Ectodermal cell (in vitro differentiated cells): ENCODE results near the gene PAK1IP1.
"Not testable (repeated sequence)": the region's sequence is repeated elsewhere in the genome, so short reads cannot be mapped to it uniquely, and the experiment has no call there.

Source experiments
- H3K27ac ChIP-seq: 2 replicates; pipeline ENCODE4 v1.7.0; 2013; ENCODE audit warnings: mild to moderate bottlenecking, low read depth, low read length; ENCODE audit not compliant: insufficient read depth, poor library complexity, severe bottlenecking
- H3K27me3 ChIP-seq: 2 replicates; pipeline ENCODE4 v1.7.0; 2013; ENCODE audit warnings: mild to moderate bottlenecking, low read length; ENCODE audit not compliant: insufficient read depth, control insufficient read depth, poor library complexity, severe bottlenecking
- H3K36me3 ChIP-seq: one replicate; pipeline ENCODE4 v1.7.0; 2013; ENCODE audit warnings: low read length; ENCODE audit not compliant: control insufficient read depth, insufficient read depth
- H3K4me1 ChIP-seq: one replicate; pipeline ENCODE4 v1.7.0; 2013; ENCODE audit warnings: low read length; ENCODE audit not compliant: control insufficient read depth, insufficient read depth
- H3K4me3 ChIP-seq: 2 replicates; pipeline ENCODE4 v1.7.0; 2013; ENCODE audit warnings: low read depth, low read length, control low read depth; ENCODE audit not compliant: insufficient read depth
- H3K9me3 ChIP-seq: 2 replicates; pipeline ENCODE4 v1.7.0; 2013; ENCODE audit warnings: mild to moderate bottlenecking, low read length, moderate library complexity; ENCODE audit not compliant: control insufficient read depth
- WGBS, 2 experiments: methylation state at CpG; one replicate each; pipeline ENCODE4 v1.1.7; 2013; ENCODE audit warnings: missing lambda C conversion rate in 2 of 2; 5-methylcytosine and 5-hydroxymethylcytosine counted together

The PAK1IP1 gene

DNA sequence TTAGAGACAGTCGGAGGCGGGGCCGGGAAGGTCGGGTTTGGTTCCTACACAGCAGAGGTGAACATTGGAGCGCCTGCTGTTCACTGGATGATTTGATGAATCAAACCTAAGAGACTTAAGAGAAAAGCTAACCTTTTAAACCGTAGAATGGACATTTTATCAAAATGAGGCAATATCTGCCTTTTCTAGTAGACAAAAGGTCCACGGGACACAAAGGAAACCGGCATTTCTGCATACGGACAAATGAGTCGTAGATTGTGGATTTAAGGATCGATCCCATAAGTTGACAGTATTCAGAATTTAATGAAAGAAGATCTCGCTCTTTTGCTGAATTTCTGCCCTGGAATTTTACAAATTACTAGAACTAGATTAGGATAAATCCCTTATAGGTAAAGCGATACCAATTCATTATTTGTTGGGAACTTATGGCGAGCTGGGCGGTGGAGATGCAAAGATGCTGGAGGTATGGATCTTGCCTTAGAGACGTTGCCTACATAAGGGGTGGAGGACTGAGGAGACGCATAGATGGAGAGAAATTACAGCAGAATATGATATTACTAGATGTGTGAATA is 400 bp downstream of the PAK1IP1 start:
- Histone ChIP-seq H3K9me3 (no peaks in the 10 kb centered on the region), H3K4me3 (peak overlapping the region; percentile 96), H3K36me3 (no peaks in the 10 kb centered on the region), H3K27ac (peak overlapping the region; percentile 99), H3K4me1 (peaks cover 21% of the 10 kb centered on the region), H3K27me3 (no peaks in the 10 kb centered on the region)
- 1% methylated on average over 17 of the region's 17 CpGs for WGBS, 2 experiments

DNA sequence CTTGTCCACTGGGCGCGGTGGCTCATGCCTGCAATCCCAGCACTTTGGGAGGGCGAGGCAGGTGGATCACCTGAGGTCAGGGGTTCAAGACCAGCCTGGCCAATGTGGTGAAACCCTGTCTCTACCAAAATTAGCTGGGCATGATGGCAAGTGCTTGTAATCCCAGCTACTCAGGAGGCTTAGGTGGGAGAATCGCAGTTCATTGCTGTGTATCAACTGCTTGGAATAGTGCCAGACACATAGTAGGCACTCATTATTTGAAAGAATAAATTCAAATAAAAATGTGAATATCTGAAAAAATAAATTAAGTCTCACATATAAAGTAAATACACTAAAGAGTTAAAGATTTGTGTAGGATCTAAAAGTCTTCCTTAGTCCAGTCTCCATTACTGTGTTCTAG is 1.9 kb downstream of the PAK1IP1 start:
- Histone ChIP-seq H3K36me3 (no peaks in the 10 kb centered on the region), H3K9me3 (no peaks in the 10 kb centered on the region), H3K27ac (no peak overlapping the region), H3K4me1 (peaks cover 11% of the 10 kb centered on the region), H3K27me3 (no peaks in the 10 kb centered on the region), H3K4me3 (no peak overlapping the region)
- 94 to 97% methylated on average over 4 of the region's 4 CpGs for WGBS, 2 experiments

DNA sequence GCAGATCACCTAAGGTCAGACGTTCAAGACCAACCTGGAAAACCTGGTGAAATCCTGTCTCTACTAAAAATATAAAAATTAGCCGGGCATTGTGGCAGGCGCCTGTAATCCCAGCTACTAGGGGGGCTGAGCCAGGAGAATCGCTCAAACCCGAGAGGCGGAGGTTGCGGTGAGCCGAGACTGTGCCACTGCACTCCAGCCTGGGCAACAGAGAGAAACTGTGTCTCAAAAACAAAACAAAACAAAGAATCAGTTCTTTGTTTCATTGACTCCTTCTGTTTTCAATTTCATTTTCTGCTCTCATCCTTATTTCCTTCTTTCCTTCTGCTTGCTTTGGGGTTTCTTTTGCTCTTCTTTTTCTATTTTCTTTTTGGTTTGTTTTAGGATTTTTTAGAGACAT is 19.2 kb downstream of the PAK1IP1 start:
- no peaks in the 10 kb centered on the region for H3K27me3 ChIP-seq
- no peaks in the 10 kb centered on the region for H3K4me1 ChIP-seq
- no peaks in the 10 kb centered on the region for H3K9me3 ChIP-seq
- WGBS, 2 experiments, result 87 to 91% methylated on average over 8 of the region's 8 CpGs
- peaks cover 4% of the 10 kb centered on the region for H3K36me3 ChIP-seq
- H3K27ac ChIP-seq, result no peak overlapping the region
- no peak overlapping the region for H3K4me3 ChIP-seq

DNA sequence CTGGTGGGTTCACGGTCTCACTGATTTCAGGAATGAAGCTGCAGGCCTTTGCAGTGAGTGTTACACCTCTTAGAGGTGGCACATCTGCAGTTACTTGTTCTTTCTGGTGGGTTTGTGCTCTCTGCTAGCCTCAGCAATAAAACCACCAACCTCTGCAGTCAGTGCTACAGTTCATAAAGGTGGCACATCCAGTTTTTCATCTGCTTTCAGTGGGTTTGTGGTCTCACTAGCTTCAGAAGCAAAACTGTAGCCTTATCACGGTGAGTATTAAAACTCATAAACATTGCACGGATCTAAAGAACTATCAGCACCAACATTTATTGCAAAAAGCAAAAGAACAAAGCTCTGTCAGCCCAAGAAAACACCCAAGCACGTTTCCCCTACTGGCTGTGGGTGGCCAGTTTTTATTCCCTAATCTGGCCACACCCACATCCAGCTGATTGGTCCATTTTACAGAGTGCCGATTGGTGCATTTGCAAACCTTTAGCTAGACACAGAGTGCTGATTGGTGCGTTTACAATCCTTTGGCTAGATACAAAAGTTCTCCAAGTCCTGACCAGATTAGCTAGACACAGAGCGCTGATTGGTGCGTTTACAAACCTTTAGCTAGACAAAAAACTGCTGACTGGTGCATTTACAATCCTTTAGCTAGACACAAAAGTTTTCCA is 24.7 kb downstream of the PAK1IP1 start:
- 91 to 94% methylated on average over 8 of the region's 8 CpGs for WGBS, 2 experiments

DNA sequence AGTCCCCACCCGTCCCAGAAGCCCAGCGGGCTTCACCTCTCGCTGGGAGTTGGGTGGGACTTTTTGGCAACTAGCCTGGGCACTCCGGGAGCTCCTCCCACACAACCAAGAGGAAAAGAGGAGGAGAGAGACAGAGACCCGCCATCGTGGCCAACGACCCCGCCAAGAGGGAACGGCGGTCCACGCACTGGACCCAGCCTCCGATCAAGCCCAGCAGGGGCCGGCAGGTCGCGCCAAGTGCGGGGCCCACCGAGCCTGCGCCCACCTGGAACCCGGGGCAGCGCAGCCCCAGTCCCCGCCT is 25.1 kb downstream of the PAK1IP1 start:
- no peaks in the 10 kb centered on the region for H3K27me3 ChIP-seq
- no peak overlapping the region for H3K27ac ChIP-seq
- 96% methylated on average over 21 of the region's 21 CpGs for WGBS, 2 experiments
- no peaks in the 10 kb centered on the region for H3K9me3 ChIP-seq
- no peaks in the 10 kb centered on the region for H3K36me3 ChIP-seq
- H3K4me1 ChIP-seq, result peaks cover 17% of the 10 kb centered on the region
- H3K4me3 ChIP-seq, result no peak overlapping the region

More for the DNA sequence above, 24.7 kb downstream of the PAK1IP1 start:
- Histone ChIP-seq H3K36me3 (no peaks in the 10 kb centered on the region), H3K4me1 (peaks cover 12% of the 10 kb centered on the region), H3K4me3 (no peak overlapping the region), H3K9me3 (no peaks in the 10 kb centered on the region), H3K27me3 (no peaks in the 10 kb centered on the region), H3K27ac (no peak overlapping the region)

DNA sequence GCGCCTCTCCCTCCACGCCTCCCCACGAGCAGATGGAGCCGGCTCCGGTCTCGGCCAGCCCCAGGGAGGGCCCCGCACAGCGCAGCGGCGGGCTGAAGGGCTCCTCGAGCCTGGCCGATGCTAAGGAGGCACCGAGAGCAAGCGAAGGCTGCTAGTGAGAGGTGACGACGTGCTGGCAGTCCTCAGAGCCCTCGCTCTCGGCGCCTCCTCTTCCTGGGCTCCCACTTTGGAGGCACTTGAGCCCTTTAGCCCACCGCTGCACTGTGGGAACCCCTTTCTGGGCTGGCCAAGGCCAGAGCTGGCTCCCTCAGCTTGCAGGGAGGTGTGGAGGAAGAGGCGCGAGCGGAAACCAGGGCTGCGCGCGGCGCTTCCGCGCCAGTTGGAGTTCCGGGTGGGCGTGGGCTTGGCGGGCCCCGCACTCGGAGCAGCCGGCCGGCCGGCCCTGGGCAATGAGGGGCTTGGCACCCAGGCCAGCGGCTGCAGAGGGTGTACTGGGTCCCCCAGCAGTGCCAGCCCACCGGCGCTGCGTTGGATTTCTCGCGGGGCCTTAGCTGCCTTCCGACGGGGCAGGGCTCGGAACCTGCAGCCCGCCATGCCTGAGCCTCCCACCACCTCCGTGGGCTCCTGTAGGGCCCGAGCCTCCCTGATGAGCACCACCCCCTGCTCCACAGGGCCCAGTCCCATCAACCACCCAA is 25.6 kb downstream of the PAK1IP1 start:
- Histone ChIP-seq H3K4me3 (no peak overlapping the region), H3K4me1 (peaks cover 17% of the 10 kb centered on the region), H3K27ac (no peak overlapping the region), H3K36me3 (no peaks in the 10 kb centered on the region), H3K27me3 (no peaks in the 10 kb centered on the region), H3K9me3 (no peaks in the 10 kb centered on the region)
- 96 to 97% methylated on average over 49 of the region's 49 CpGs for WGBS, 2 experiments

DNA sequence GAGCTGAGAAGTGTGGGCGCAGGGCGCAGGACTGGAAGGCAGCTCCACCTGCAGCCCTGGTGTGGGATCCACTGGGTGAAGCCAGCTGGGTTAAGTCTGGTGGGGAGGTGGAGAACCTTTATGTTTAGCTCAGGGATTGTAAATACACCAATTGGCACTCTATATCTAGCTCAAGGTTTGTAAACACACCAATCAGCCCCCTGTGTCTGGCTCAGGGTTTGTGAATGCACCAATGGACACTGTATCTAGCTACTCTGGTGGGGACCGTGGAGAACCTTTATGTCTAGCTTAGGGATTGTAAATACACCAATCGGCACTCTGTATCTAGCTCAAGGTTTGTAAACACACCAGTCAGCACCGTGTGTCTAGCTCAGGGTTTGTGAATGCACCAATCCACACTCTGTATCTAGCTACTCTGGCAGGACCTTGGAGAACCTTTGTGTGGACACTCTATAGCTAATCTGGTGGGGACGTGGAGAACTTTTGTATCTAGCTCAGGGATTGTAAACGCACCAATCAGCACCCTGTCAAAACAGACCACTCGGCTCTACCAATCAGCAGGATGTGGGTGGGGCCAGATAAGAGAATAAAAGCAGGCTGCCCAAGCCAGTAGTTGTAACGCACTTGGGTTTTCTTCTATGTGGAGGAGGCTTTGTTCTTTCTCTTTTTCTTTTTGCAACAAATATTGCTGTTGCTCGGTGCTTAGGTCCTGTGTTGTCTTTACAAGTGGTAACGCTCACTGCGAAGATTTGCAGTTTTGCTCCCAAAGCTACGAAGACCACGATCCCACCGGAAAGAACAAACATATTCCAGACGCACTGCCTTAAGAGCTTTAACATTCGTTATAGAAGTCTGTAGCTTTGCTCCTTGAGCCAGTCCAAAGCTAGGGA is 26.4 kb downstream of the PAK1IP1 start:
- H3K27me3 ChIP-seq, H3K4me3 ChIP-seq, H3K36me3 ChIP-seq, H3K27ac ChIP-seq, H3K9me3 ChIP-seq: not testable (repeated sequence)
- peaks cover 17% of the 10 kb centered on the region for H3K4me1 ChIP-seq
- whole genome bisulfite sequencing, 2 experiments, result 95% methylated on average over 17 of the region's 17 CpGs

DNA sequence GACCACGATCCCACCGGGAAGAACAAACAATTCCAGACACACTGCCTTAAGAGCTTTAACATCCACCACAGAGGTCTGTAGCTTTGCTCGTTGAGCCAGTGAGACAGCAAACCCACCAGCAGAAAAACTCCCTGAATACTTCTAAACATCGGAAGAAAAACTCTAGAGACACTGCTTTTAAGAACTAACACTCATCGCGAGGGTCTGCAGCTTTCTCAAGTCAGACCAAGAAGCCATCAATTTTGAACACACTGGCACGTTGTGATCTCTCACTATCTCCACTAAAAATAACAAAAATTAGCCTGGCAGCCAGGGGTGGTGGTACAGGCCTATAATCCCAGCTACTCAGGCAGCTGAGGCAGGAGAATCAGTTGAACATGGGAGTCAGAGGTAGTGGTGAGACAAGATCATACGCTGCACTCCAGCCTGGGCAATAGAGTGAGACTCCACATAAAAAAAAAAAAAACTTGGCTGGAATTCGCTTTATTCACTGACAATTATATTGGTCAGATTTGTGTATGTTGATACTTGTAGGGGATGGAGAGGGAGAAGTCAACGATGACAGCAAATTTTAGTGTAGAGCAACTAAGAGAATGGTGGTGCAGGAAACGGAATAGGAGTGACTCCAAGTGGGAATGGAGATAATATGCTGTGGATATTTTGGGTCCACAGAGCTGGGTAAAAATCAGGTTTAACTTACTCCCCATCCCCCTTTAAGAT is 27.2 kb downstream of the PAK1IP1 start:
- Histone ChIP-seq H3K4me3 (peak overlapping the region; percentile 51), H3K27me3 (no peaks in the 10 kb centered on the region), H3K27ac (peak overlapping the region; percentile 73), H3K4me1 (peaks cover 17% of the 10 kb centered on the region), H3K9me3 (no peaks in the 10 kb centered on the region), H3K36me3 (peaks cover 5% of the 10 kb centered on the region)
- 91 to 92% methylated on average over 11 of the region's 11 CpGs for WGBS, 2 experiments

DNA sequence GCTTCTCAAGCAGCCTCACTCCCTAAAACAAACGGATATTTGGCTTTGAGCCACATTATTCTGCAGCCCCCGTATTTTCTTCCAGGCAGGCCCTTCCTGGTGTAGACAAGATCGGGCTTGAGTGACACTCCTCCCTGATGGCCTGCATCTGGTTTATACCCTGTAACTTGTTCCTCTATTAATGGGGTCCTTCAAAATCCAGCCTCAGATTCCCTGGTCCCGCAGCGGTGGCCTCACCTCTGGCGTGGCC is 27.7 kb downstream of the PAK1IP1 start:
- Histone ChIP-seq H3K4me3 (peak overlapping the region; percentile 51), H3K36me3 (peaks cover 6% of the 10 kb centered on the region), H3K27me3 (no peaks in the 10 kb centered on the region), H3K4me1 (peaks cover 17% of the 10 kb centered on the region), H3K9me3 (no peaks in the 10 kb centered on the region), H3K27ac (peak overlapping the region; percentile 73)
- WGBS, 2 experiments, result 12 to 14% methylated on average over 6 of the region's 6 CpGs
